Liver (tissue), 2 donors: ENCODE measurements around the gene BCAT1.

Experiments used
- CTCF ChIP-seq: fragments of 150-350 bp; IDR thresholded peaks from 2 replicates; pipeline ENCODE4 v1.5.1; 2017; ENCODE audit warnings: improper control_type of control experiment, low read depth, low read length; ENCODE audit not compliant: missing input control
- TF ChIP-seq, protein P1 (sequence below): IDR thresholded peaks from 2 replicates; pipeline ENCODE4 v1.6.1; 2016; ENCODE audit warnings: antibody characterized with exemption, mild to moderate bottlenecking
- donor health status: healthy.

DNA sequence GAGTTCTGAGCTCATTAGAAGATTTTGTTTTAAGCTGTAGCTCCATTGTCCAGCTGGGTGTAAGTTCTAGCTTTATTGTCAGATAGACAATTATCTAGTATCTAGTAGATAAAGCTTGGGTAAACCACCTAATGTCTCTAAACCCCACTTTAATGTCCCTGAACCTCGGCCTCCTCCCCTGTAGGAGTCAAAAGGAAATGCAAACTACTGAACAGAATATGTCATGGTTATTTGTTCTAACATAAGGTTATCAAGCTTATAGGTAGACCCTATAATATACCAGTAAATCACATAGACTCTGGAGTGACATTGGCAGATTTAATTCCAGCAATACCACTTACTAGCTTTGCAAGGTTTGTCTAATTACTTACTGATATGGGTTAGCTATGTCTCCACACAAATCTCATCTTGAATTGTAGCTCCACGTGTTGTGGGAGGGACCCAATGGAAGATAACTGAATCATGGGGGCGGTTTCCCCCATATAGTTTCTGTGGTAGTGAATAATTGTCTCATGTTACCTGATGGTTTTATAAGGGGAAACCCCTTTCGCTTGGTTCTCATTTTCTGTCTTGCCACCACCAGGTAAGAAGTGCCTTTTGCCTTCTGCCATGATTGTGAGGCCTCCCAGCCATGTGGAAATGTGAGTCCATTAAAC lies 29.4 kb downstream of the BCAT1 start:
- TF ChIP-seq, protein P1, sequence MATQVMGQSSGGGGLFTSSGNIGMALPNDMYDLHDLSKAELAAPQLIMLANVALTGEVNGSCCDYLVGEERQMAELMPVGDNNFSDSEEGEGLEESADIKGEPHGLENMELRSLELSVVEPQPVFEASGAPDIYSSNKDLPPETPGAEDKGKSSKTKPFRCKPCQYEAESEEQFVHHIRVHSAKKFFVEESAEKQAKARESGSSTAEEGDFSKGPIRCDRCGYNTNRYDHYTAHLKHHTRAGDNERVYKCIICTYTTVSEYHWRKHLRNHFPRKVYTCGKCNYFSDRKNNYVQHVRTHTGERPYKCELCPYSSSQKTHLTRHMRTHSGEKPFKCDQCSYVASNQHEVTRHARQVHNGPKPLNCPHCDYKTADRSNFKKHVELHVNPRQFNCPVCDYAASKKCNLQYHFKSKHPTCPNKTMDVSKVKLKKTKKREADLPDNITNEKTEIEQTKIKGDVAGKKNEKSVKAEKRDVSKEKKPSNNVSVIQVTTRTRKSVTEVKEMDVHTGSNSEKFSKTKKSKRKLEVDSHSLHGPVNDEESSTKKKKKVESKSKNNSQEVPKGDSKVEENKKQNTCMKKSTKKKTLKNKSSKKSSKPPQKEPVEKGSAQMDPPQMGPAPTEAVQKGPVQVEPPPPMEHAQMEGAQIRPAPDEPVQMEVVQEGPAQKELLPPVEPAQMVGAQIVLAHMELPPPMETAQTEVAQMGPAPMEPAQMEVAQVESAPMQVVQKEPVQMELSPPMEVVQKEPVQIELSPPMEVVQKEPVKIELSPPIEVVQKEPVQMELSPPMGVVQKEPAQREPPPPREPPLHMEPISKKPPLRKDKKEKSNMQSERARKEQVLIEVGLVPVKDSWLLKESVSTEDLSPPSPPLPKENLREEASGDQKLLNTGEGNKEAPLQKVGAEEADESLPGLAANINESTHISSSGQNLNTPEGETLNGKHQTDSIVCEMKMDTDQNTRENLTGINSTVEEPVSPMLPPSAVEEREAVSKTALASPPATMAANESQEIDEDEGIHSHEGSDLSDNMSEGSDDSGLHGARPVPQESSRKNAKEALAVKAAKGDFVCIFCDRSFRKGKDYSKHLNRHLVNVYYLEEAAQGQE: no peak
- TF ChIP-seq CTCF: no peak
